Measurements from ENCODE around the gene AVPR1A. TPM values are rescaled to one million over a fixed set of nuclear protein-coding genes. Genes with fewer than 3 reads are reported as not detected.

The AVPR1A gene
- total and polyA plus RNA-seq, 7 donors, result 0.64 to 1.7 (median 1.5) TPM

Other genes starting within 250 kb of the AVPR1A start
- gene PPM1H, start 216.1 kb downstream of the AVPR1A start, total RNA-seq, result 1 to 10 TPM; 1.8 to 4.3 (median 3.1) TPM
- 1 to 10 TPM in 1 of 3 donors, under 1 TPM in 2; 0.65 to 1.2 (median 0.92) TPM for gene PPM1H, start 216.1 kb downstream of the AVPR1A start, polyA plus RNA-seq